Pancreas (tissue), 10 donors: ENCODE data around the gene CD2AP. TPM values are rescaled to one million over a fixed set of nuclear protein-coding genes. Genes with fewer than 3 reads are reported as not detected.

Experiments
- ATAC-seq, 4 donors: fragments of 200-7000 bp; cut with Tn5 transposase; one replicate each; pipeline versions ENCODE4 v1.8.0 to v1.9.1; 2020; ENCODE audit warnings: mild to moderate bottlenecking in 4 of 4, moderate library complexity in 4 of 4
- DNase-seq, 6 donors: peaks; one replicate each; pipeline ENCODE4 v3.0.0-alpha.2; 2020
- FAIRE-seq: peaks from 2 replicates; lab custom pipeline; 2012; peaks lifted over from hg19 to GRCh38; lab: Jason Lieb, UNC
- H3K27ac ChIP-seq, 4 donors: fragments of 200-600 bp; sonication (generic); 1 replicate in 3 of 4; 2 replicates in 1 of 4; pipeline versions ENCODE4 v1.5.0 to v1.8.0; 2020
- H3K27me3 ChIP-seq, 4 donors: fragments of 200-600 bp; one replicate each; pipeline ENCODE4 v1.8.0; 2021
- H3K36me3 ChIP-seq, 3 donors: fragments of 200-600 bp; sonication (generic) in 1 of 3; one replicate each; pipeline versions ENCODE4 v1.5.0 to v1.8.0; 2020 to 2021
- H3K4me1 ChIP-seq, 3 donors: fragments of 200-600 bp; one replicate each; pipeline ENCODE4 v1.8.0; 2021
- H3K4me3 ChIP-seq, 4 donors: fragments of 200-600 bp; sonication (generic) in 2 of 4; one replicate each; pipeline versions ENCODE4 v1.5.0 to v1.8.0; 2020 to 2021
- H3K9me3 ChIP-seq, 4 donors: fragments of 200-600 bp; one replicate each; pipeline ENCODE4 v1.8.0; 2021
- CTCF ChIP-seq, 4 donors: fragments of 200-600 bp; sonication (generic) in 3 of 4; IDR thresholded peaks; one replicate each; pipeline versions ENCODE4 v1.5.0 to v1.8.0; 2021; ENCODE audit warnings: antibody characterized with exemption in 4 of 4
- WGBS, 2 donors: extraction: QIAGEN DNeasy Blood & Tissue Kit; methylation state at CpG; one replicate each; pipeline ENCODE4 v1.1.7; 2013; 5-methylcytosine and 5-hydroxymethylcytosine counted together
- intact Hi-C, 3 donors: fragments of 100-400 bp; cut with DNase I; formaldehyde crosslinking; loops; one replicate each; pipeline versions ENCODE4 v1.11.1 to v1.14.2; 2022
- polyA plus RNA-seq, 2 donors: library from polyadenylated mRNA; stranded (reverse); fragments of 200-250 nt; gene quantifications; one replicate each; pipeline ENCODE4 v1.2.3, GENCODE V29; 2013
- total RNA-seq, 6 donors: library from RNA; stranded (reverse); fragmentation: NEBNext Ultra II Directional in 4 of 6; extraction: Animal tissue kit (Norgen Biotek cat#: 25700) in 4 of 6; gene quantifications; one replicate each; pipeline versions ENCODE4 v1.2.1 to v1.2.4, GENCODE V29; 2021 to 2023
- donor health status: healthy with polysubstance abuse.
- donor health status: DM: no; HTN: no; CAD: no; lungs with moderate emphysema.
- donor health status: DM: no; HTN: no; CAD: no.
- donor health status: control.
- donor health status: control.
- donor health status: Bipolar disorder and iron deficiency.
- donor health status: DM: yes; HTN: yes; CAD: no.
- donor health status: DM: no; HTN: no; CAD: no.
- donor health status: DM: no; HTN: no; CAD: no.
- donor health status: DM: yes; HTN: yes; CAD: no.

The CD2AP gene
- total and polyA plus RNA-seq, 8 donors: 7.6 to 38.5 (median 17.7) TPM

GRCh38 chr6:47446669-47447330 is 30.8 kb upstream of the CD2AP start:
- Histone ChIP-seq H3K27me3 (no peaks in the 10 kb centered on the region), H3K4me1 (peaks cover 0 to 8% (median 0%) of the 10 kb centered on the region in 3 donors), H3K9me3 (no peaks in the 10 kb centered on the region), H3K27ac (no peak overlapping the region), H3K4me3 (no peak overlapping the region), H3K36me3 (no peaks in the 10 kb centered on the region)
- intact Hi-C loops: no loop called here
- DNase-seq (no peak), ATAC-seq (no peak), FAIRE-seq (no peak)
- TF ChIP-seq CTCF (IDR thresholded peaks at IDR 0.05): no peak
- 74 to 80% methylated on average over 3 of the region's 3 CpGs for WGBS, 2 donors

GRCh38 chr6:47447722-47448121 is 29.9 kb upstream of the CD2AP start:
- H3K4me1 ChIP-seq: peaks cover 0 to 12% (median 1%) of the 10 kb centered on the region in 3 donors
- no peak overlapping the region for H3K27ac ChIP-seq
- no peak overlapping the region for H3K4me3 ChIP-seq
- no peak for TF ChIP-seq CTCF (IDR thresholded peaks at IDR 0.05)
- intact Hi-C loops: no loop called here
- ATAC-seq (no peak), FAIRE-seq (no peak), DNase-seq (no peak)
- no peaks in the 10 kb centered on the region for H3K36me3 ChIP-seq
- WGBS, 2 donors: 95 to 99% methylated on average over 1 of the region's 1 CpG
- no peaks in the 10 kb centered on the region for H3K27me3 ChIP-seq
- no peaks in the 10 kb centered on the region for H3K9me3 ChIP-seq

GRCh38 chr6:47451162-47451561 is 26.4 kb upstream of the CD2AP start:
- intact Hi-C loops: no loop called here
- Histone ChIP-seq H3K9me3 (no peaks in the 10 kb centered on the region), H3K4me3 (no peak overlapping the region), H3K36me3 (no peaks in the 10 kb centered on the region), H3K27ac (no peak overlapping the region), H3K4me1 (peaks cover 9 to 27% (median 13%) of the 10 kb centered on the region in 3 donors), H3K27me3 (no peaks in the 10 kb centered on the region)
- 36 to 38% methylated on average over 2 of the region's 2 CpGs for WGBS, 2 donors
- DNase-seq (no peak), ATAC-seq (peak; percentile 26 to 75 (median 68)), FAIRE-seq (no peak)
- TF ChIP-seq CTCF (IDR thresholded peaks at IDR 0.05): no peak

GRCh38 chr6:47452899-47453298 is 24.7 kb upstream of the CD2AP start:
- no peak for ATAC-seq
- Histone ChIP-seq H3K27me3 (no peaks in the 10 kb centered on the region), H3K27ac (no peak overlapping the region), H3K9me3 (no peaks in the 10 kb centered on the region), H3K4me3 (no peak overlapping the region), H3K4me1 (peaks cover 12 to 41% (median 23%) of the 10 kb centered on the region in 3 donors), H3K36me3 (no peaks in the 10 kb centered on the region)
- FAIRE-seq: no peak
- 70 to 74% methylated on average over 2 of the region's 2 CpGs for WGBS, 2 donors
- no peak for TF ChIP-seq CTCF (IDR thresholded peaks at IDR 0.05)
- intact Hi-C loops: no loop called here
- no peak for DNase-seq

- no peak overlapping the region for H3K27ac ChIP-seq
- FAIRE-seq: no peak
- H3K36me3 ChIP-seq: no peaks in the 10 kb centered on the region
- H3K9me3 ChIP-seq: no peaks in the 10 kb centered on the region
- no peaks in the 10 kb centered on the region for H3K27me3 ChIP-seq
- peaks cover 13 to 46% (median 27%) of the 10 kb centered on the region in 3 donors for H3K4me1 ChIP-seq
- 96 to 97% methylated on average over 4 of the region's 4 CpGs for WGBS, 2 donors
- H3K4me3 ChIP-seq: no peak overlapping the region
- intact Hi-C loops: no loop called here
- no peak for ATAC-seq
- TF ChIP-seq CTCF (IDR thresholded peaks at IDR 0.05): no peak
- DNase-seq: no peak
Observed at GRCh38 chr6:47453372-47453936, 24.1 kb upstream of the CD2AP start.
